GM23248 (cell line): ENCODE data around the gene WNK4. TPM values are rescaled to one million over a fixed set of nuclear protein-coding genes. Genes with fewer than 3 reads are reported as not detected.

Experiments
- DNase-seq: peaks from one replicate; pipeline ENCODE4 v3.0.0-alpha.2; 2015
- H2AFZ ChIP-seq: fragments of 200-600 bp; sonication (generic); 2 replicates; pipeline ENCODE4 v1.6.1; 2016; ENCODE audit warnings: antibody characterized with exemption
- H3F3A ChIP-seq: fragments of 200-600 bp; sonication (generic); 2 replicates; pipeline ENCODE4 v1.6.1; 2016; ENCODE audit warnings: mild to moderate bottlenecking, antibody characterized with exemption, mixed run types; ENCODE audit not compliant: insufficient read depth
- H3K27ac ChIP-seq: fragments of 200-600 bp; sonication (generic); 2 replicates; pipeline ENCODE4 v1.5.1; 2016; ENCODE audit warnings: mild to moderate bottlenecking
- H3K27me3 ChIP-seq: fragments of 200-600 bp; sonication (generic); replicated peaks from 2 replicates; pipeline ENCODE4 v1.6.1; 2016; ENCODE audit warnings: mild to moderate bottlenecking; ENCODE audit not compliant: insufficient read depth
- H3K36me3 ChIP-seq: fragments of 200-600 bp; sonication (generic); 2 replicates; pipeline ENCODE4 v1.6.1; 2016; ENCODE audit warnings: low read depth, mild to moderate bottlenecking
- H3K4me1 ChIP-seq: fragments of 200-600 bp; sonication (generic); 2 replicates; pipeline ENCODE4 v1.6.1; 2016; ENCODE audit warnings: mild to moderate bottlenecking; ENCODE audit not compliant: insufficient read depth
- H3K4me2 ChIP-seq: fragments of 200-600 bp; sonication (generic); one replicate; pipeline ENCODE4 v1.6.1; 2016; ENCODE audit warnings: mild to moderate bottlenecking; ENCODE audit not compliant: unreplicated experiment
- H3K4me3 ChIP-seq: fragments of 200-600 bp; sonication (generic); 2 replicates; pipeline ENCODE4 v1.5.1; 2016; ENCODE audit warnings: mild to moderate bottlenecking
- H3K79me2 ChIP-seq: fragments of 200-600 bp; sonication (generic); 2 replicates; pipeline ENCODE4 v1.6.1; 2016; ENCODE audit warnings: mild to moderate bottlenecking; ENCODE audit not compliant: insufficient read depth
- H3K9ac ChIP-seq: fragments of 200-600 bp; sonication (generic); 2 replicates; pipeline ENCODE4 v1.6.1; 2016; ENCODE audit warnings: mild to moderate bottlenecking
- H3K9me2 ChIP-seq: fragments of 200-600 bp; sonication (generic); 2 replicates; pipeline ENCODE4 v1.6.1; 2016; ENCODE audit warnings: mixed run types, mild to moderate bottlenecking, moderate library complexity; ENCODE audit not compliant: insufficient read depth
- H3K9me3 ChIP-seq: fragments of 200-600 bp; sonication (generic); one replicate; pipeline ENCODE4 v1.6.1; 2017; ENCODE audit warnings: low read depth
- H4K20me1 ChIP-seq: fragments of 200-600 bp; sonication (generic); 2 replicates; pipeline ENCODE4 v1.6.0; 2016; ENCODE audit not compliant: insufficient read depth
- EZH2 ChIP-seq: fragments of 200-600 bp; sonication (generic); IDR thresholded peaks from 2 replicates; pipeline ENCODE4 v1.6.1; 2018; ENCODE audit warnings: antibody characterized with exemption, mild to moderate bottlenecking; ENCODE audit not compliant: insufficient read depth, poor library complexity, severe bottlenecking
- EZH2phosphoT487 ChIP-seq: fragments of 200-600 bp; sonication (generic); IDR thresholded peaks from 2 replicates; pipeline ENCODE4 v1.6.1; 2018; ENCODE audit warnings: antibody characterized with exemption, moderate library complexity, mild to moderate bottlenecking, low read depth; ENCODE audit not compliant: insufficient read depth
- WGBS, 2 experiments: methylation state at CpG; one replicate each; pipeline ENCODE4 v1.1.6; 2015 to 2017; ENCODE audit warnings: low lambda C conversion rate in 2 of 2, low coverage in 1 of 2; ENCODE audit errors: missing lambda C conversion rate in 2 of 2; 5-methylcytosine and 5-hydroxymethylcytosine counted together
- in situ Hi-C: fragments of 300-500 bp; cut with MboI; formaldehyde crosslinking; loops from 2 replicates; pipeline ENCODE4 v1.15.0; 2020
- polyA plus RNA-seq: library from polyadenylated mRNA; unstranded; fragments of >200 nt; fragmentation: Nextera tagmentation; extraction: Ambion mirVana; gene quantifications from 2 replicates; pipeline ENCODE4 v1.2.1, GENCODE V29; 2016
- total RNA-seq: library from RNA; depleted of rRNA; stranded (reverse); fragments of >200 nt; shearing (Covaris generic); gene quantifications from 2 replicates; pipeline ENCODE4 v1.2.3, GENCODE V29; 2014

The WNK4 gene
- total and polyA plus RNA-seq, 2 experiments from 2014 or later = 3.0 to 12.6 TPM

GRCh38 chr17:42809250-42809649 is 28.8 kb downstream of the WNK4 start:
- H3K36me3 ChIP-seq = peaks cover 29% of the 10 kb centered on the region
- H3K27ac ChIP-seq = peak overlapping the region; percentile 76
- H3F3A ChIP-seq = peaks cover 34% of the 10 kb centered on the region
- H3K27me3 ChIP-seq = no peaks in the 10 kb centered on the region
- no peak for TF ChIP-seq EZH2phosphoT487
- no peak for TF ChIP-seq EZH2
- H3K4me2 ChIP-seq = peak overlapping the region; percentile 60
- H3K9me3 ChIP-seq = no peaks in the 10 kb centered on the region
- in situ Hi-C loops = no loop called here
- peaks cover 19% of the 10 kb centered on the region for H3K4me1 ChIP-seq
- H4K20me1 ChIP-seq = no peaks in the 10 kb centered on the region
- 3 to 4% methylated on average over 3 of the region's 3 CpGs for WGBS, 2 experiments
- H3K4me3 ChIP-seq = no peak overlapping the region
- H2AFZ ChIP-seq = no peak overlapping the region
- H3K9me2 ChIP-seq = no peaks in the 10 kb centered on the region
- H3K79me2 ChIP-seq = no peaks in the 10 kb centered on the region; the same call in 1 of the 2 replicates
- H3K9ac ChIP-seq = peak overlapping the region; percentile 55
- peak; percentile 96 for DNase-seq

DNA sequence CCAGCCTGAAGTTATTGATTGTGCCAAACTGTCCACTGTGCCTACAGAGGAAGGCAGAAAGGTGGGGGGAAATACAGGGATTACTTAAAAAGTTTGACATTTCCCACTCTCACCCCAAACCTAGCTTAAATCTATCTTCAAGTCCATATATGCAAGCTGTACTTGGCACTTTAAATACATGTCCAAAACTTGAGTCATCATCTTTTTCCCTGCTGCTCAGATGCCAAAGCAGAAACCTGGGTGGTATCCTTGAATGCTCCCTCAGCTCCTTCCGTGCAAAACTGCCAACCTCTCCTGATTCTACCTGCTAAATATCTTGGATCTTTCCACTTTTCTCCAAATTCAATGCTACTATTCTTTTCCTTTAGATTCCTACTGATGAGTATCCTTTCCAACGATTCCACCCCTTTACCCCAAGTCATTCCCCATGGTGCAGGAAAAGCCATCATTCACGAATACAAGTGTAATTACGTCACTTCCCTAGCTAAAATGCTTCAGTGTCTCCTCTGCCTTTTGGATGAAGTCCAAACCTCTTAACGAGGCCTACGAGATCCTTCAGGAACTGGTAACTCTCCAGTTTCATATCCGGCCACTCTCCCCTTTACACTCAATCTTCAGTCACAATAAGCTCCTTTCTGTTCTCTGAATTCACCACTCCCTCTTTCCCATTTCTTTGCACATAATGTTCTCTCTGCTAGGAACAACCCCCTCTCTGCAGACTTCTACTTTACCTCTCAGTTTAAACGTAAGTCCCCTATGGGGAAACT is 34.4 kb downstream of the WNK4 start:
- no peaks in the 10 kb centered on the region for H4K20me1 ChIP-seq
- peak; percentile 93 for DNase-seq
- H2AFZ ChIP-seq = no peak overlapping the region
- H3K79me2 ChIP-seq = peaks cover 11% of the 10 kb centered on the region
- H3K9me2 ChIP-seq = no peaks in the 10 kb centered on the region
- in situ Hi-C loops = no loop called here
- H3K4me2 ChIP-seq = peak overlapping the region; percentile 58
- H3K9me3 ChIP-seq = no peaks in the 10 kb centered on the region
- H3K27me3 ChIP-seq = no peaks in the 10 kb centered on the region
- peak overlapping the region; percentile 55 for H3K27ac ChIP-seq
- peaks cover 71% of the 10 kb centered on the region for H3F3A ChIP-seq
- no peak overlapping the region for H3K9ac ChIP-seq
- H3K4me3 ChIP-seq = no peak overlapping the region
- TF ChIP-seq EZH2 = no peak
- TF ChIP-seq EZH2phosphoT487 = no peak
- 52% methylated on average over 8 of the region's 8 CpGs for WGBS, 2 experiments
- peaks cover 72% of the 10 kb centered on the region for H3K36me3 ChIP-seq
- H3K4me1 ChIP-seq = peaks cover 33% of the 10 kb centered on the region

- Histone ChIP-seq H3K9me2 (no peaks in the 10 kb centered on the region), H4K20me1 (no peaks in the 10 kb centered on the region), H3K9ac (peak overlapping the region; percentile 32; the same call in 1 of the 2 replicates), H2AFZ (no peak overlapping the region), H3K27me3 (no peaks in the 10 kb centered on the region), H3K27ac (peak overlapping the region; percentile 65), H3K4me1 (peaks cover 39% of the 10 kb centered on the region), H3K4me2 (peak overlapping the region; percentile 30), H3K9me3 (no peaks in the 10 kb centered on the region), H3K79me2 (peaks cover 41% of the 10 kb centered on the region), H3K4me3 (no peak overlapping the region), H3F3A (peaks cover 65% of the 10 kb centered on the region), H3K36me3 (peaks cover 67% of the 10 kb centered on the region)
- 0 to 9% methylated on average over 1 of the region's 1 CpG for WGBS, 2 experiments
- TF ChIP-seq EZH2 (no peak), EZH2phosphoT487 (no peak)
- peak; percentile 51 for DNase-seq
- in situ Hi-C loops = no loop called here
Observed at GRCh38 chr17:42817866-42818265, 37.5 kb downstream of the WNK4 start.

DNA sequence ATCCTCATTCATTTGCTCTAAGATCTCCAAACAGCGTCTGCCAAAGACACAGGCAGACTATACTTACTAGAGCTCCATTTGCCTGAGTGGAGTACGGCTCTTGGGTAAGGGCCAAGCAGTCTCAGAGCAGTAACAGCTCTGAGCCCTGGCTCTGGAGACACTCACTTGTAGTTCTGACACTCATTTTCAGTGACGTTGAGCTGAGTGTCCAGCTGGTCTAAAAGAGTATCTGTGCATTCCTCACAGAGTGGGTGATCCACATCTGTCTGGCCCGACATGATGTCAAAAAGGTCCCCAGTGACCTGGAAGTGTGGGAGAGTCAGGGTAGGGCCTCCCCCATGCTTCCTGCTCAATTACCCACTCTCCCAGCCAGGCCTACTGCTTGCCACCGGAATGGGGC is 38.0 kb downstream of the WNK4 start:
- H3K9me3 ChIP-seq = no peaks in the 10 kb centered on the region
- peak overlapping the region; percentile 65 for H3K27ac ChIP-seq
- H3K9ac ChIP-seq = peak overlapping the region; percentile 32; the same call in 1 of the 2 replicates
- H3K4me3 ChIP-seq = no peak overlapping the region
- in situ Hi-C loops = no loop called here
- peak overlapping the region; percentile 30 for H3K4me2 ChIP-seq
- H3K36me3 ChIP-seq = peaks cover 62% of the 10 kb centered on the region
- H3K27me3 ChIP-seq = no peaks in the 10 kb centered on the region
- DNase-seq = peak; percentile 32
- peaks cover 45% of the 10 kb centered on the region for H3K4me1 ChIP-seq
- TF ChIP-seq EZH2phosphoT487 (no peak), EZH2 (no peak)
- 86 to 87% methylated on average over 5 of the region's 5 CpGs for WGBS, 2 experiments
- H3K79me2 ChIP-seq = peaks cover 46% of the 10 kb centered on the region
- H3F3A ChIP-seq = peaks cover 65% of the 10 kb centered on the region
- no peaks in the 10 kb centered on the region for H4K20me1 ChIP-seq
- no peaks in the 10 kb centered on the region for H3K9me2 ChIP-seq
- H2AFZ ChIP-seq = no peak overlapping the region
